HepG2 (cell line): ENCODE measurements around the gene CKLF. TPM values are rescaled to one million over a fixed set of nuclear protein-coding genes. Genes with fewer than 3 reads are reported as not detected.

Source experiments
- ATAC-seq: fragments of 200-7000 bp; cut with Tn5 transposase; 3 replicates; pipeline ENCODE4 v1.9.1; 2020; ENCODE audit warnings: mild to moderate bottlenecking, moderate library complexity
- BruUV-seq: library from RNA; stranded (reverse); fragments of 400-500 nt; replicated peaks from 2 replicates; lab custom pipeline; 2021; lab: Mats Ljungman, UMichigan
- CTCF ChIA-PET: fragments of 300-600 bp; formaldehyde crosslinking; extraction: SDS; loops from one replicate; lab custom pipeline; 2021; ENCODE audit warnings: low total read pairs, inconsistent platforms, low intra/inter-chr PET ratio; lab: Yijun Ruan, JAX
- POLR2A ChIA-PET: fragments of 350-600 bp; sonication (Branson Sonifier 250); formaldehyde crosslinking; loops from one replicate; lab custom pipeline; 2020; ENCODE audit warnings: antibody characterized with exemption, inconsistent platforms; lab: Yijun Ruan, JAX
- DNase-seq: peaks from one replicate; pipeline ENCODE4 v3.0.0-alpha.2; 2015; ENCODE audit warnings: low spot score
- FAIRE-seq: peaks from 3 replicates; lab custom pipeline; 2011; peaks lifted over from hg19 to GRCh38; lab: Jason Lieb, UNC
- H2AFZ ChIP-seq: one replicate; pipeline ENCODE4 v1.6.1; 2011; ENCODE audit warnings: low read length, inconsistent platforms
- H3K27ac ChIP-seq: fragments of 300-600 bp; 3 replicates; pipeline ENCODE4 v1.8.0; 2011; ENCODE audit warnings: mixed run types, mild to moderate bottlenecking, mixed read lengths, low read length, inconsistent platforms; ENCODE audit not compliant: insufficient read depth; ENCODE audit errors: extremely low read length
- H3K27me3 ChIP-seq, 2 experiments: fragments of 200-600 bp in 1 of 2; 2 replicates in 1 of 2; 3 replicates in 1 of 2; pipeline versions ENCODE4 v1.6.0 to v1.8.0; 2011; ENCODE audit warnings: low read length in 2 of 2, mild to moderate bottlenecking in 2 of 2, moderate library complexity in 2 of 2, inconsistent platforms in 1 of 2; ENCODE audit not compliant: insufficient read depth in 2 of 2, control insufficient read depth in 1 of 2
- H3K36me3 ChIP-seq, 2 experiments: fragments of 200-600 bp in 1 of 2; replicated peaks in 1 of 2; 2 replicates in 1 of 2; 3 replicates in 1 of 2; pipeline versions ENCODE4 v1.5.1 to v1.8.0; 2011; ENCODE audit warnings: low read length in 2 of 2, inconsistent platforms in 1 of 2; ENCODE audit not compliant: insufficient read depth in 2 of 2, control insufficient read depth in 1 of 2
- H3K4me1 ChIP-seq: 2 replicates; pipeline ENCODE4 v1.5.1; 2012; ENCODE audit warnings: low read length, inconsistent platforms; ENCODE audit not compliant: insufficient read depth
- H3K4me2 ChIP-seq: 2 replicates; pipeline ENCODE4 v1.6.0; 2011; ENCODE audit warnings: low read depth, low read length, inconsistent platforms
- H3K4me3 ChIP-seq, 3 experiments: fragments of 200-600 bp in 1 of 3; sonication (generic), shearing (Covaris generic) in 1 of 3; replicated peaks in 1 of 3; 2 replicates each; pipeline ENCODE4 v1.5.1; 2011 to 2016; ENCODE audit warnings: low read length in 3 of 3, inconsistent platforms in 2 of 3, low read depth in 2 of 3, mild to moderate bottlenecking in 2 of 3, control low read depth in 1 of 3, mixed read lengths in 1 of 3; ENCODE audit not compliant: insufficient read depth in 1 of 3
- H3K79me2 ChIP-seq: one replicate; pipeline ENCODE4 v1.6.1; 2011; ENCODE audit warnings: low read length, inconsistent platforms; ENCODE audit not compliant: insufficient read depth
- H3K9ac ChIP-seq: 2 replicates; pipeline ENCODE4 v1.6.0; 2011; ENCODE audit warnings: mild to moderate bottlenecking, low read depth, low read length, inconsistent platforms; ENCODE audit not compliant: insufficient read depth
- H3K9me3 ChIP-seq: 2 replicates; pipeline ENCODE4 v1.5.1; 2012; ENCODE audit warnings: mild to moderate bottlenecking, low read length
- H4K20me1 ChIP-seq: 2 replicates; pipeline ENCODE4 v1.6.0; 2011; ENCODE audit warnings: inconsistent platforms, mild to moderate bottlenecking, low read length, moderate library complexity; ENCODE audit not compliant: insufficient read depth
- ATF7 ChIP-seq, 2 experiments: fragments of 450-650 bp in 1 of 2; sonication (generic) in 1 of 2; formaldehyde crosslinking in 1 of 2; IDR thresholded peaks; 2 replicates each; pipeline versions ENCODE4 v1.4.0 to v1.6.1; 2016 to 2020; ENCODE audit warnings: antibody characterized with exemption in 1 of 2, mild to moderate bottlenecking in 1 of 2, missing genetic modification reagents in 1 of 2
- ATRX ChIP-seq: sonication (generic); formaldehyde crosslinking; IDR thresholded peaks from 2 replicates; pipeline ENCODE4 v1.4.0; 2020; ENCODE audit warnings: missing genetic modification reagents, borderline replicate concordance
- BCL6 ChIP-seq: IDR thresholded peaks from 2 replicates; pipeline ENCODE4 v1.6.1; 2016; ENCODE audit warnings: missing genetic modification reagents, missing compliant biosample characterization
- CEBPB ChIP-seq: IDR thresholded peaks from 2 replicates; pipeline ENCODE4 v1.6.1; 2011; ENCODE audit warnings: low read depth, low read length, improper control_type of control experiment, borderline replicate concordance
- FOXC1 ChIP-seq: sonication (generic); formaldehyde crosslinking; IDR thresholded peaks from 2 replicates; pipeline ENCODE4 v1.8.0; 2022; ENCODE audit warnings: mild to moderate bottlenecking, missing genetic modification reagents, borderline replicate concordance
- FOXJ3 ChIP-seq: sonication (generic); formaldehyde crosslinking; IDR thresholded peaks from 2 replicates; pipeline ENCODE4 v1.4.0; 2020; ENCODE audit warnings: missing genetic modification reagents, mild to moderate bottlenecking, borderline replicate concordance
- FOXK2 ChIP-seq: fragments of 450-650 bp; IDR thresholded peaks from 2 replicates; pipeline ENCODE4 v1.6.1; 2016
- GFI1 ChIP-seq: sonication (generic); formaldehyde crosslinking; IDR thresholded peaks from 2 replicates; pipeline ENCODE4 v1.5.0; 2020; ENCODE audit warnings: missing genetic modification reagents, mild to moderate bottlenecking, borderline replicate concordance
- KDM2A ChIP-seq: sonication (generic); formaldehyde crosslinking; IDR thresholded peaks from 2 replicates; pipeline ENCODE4 v1.4.0; 2020; ENCODE audit warnings: low read depth, missing genetic modification reagents, borderline replicate concordance
- NFYB ChIP-seq: sonication (generic); formaldehyde crosslinking; IDR thresholded peaks from 2 replicates; pipeline ENCODE4 v1.4.0; 2020; ENCODE audit warnings: missing genetic modification reagents
- PITX1 ChIP-seq: sonication (generic); formaldehyde crosslinking; IDR thresholded peaks from 2 replicates; pipeline ENCODE4 v1.5.1; 2020; ENCODE audit warnings: mild to moderate bottlenecking, missing genetic modification reagents
- POLR2G ChIP-seq: fragments of 200-400 bp; formaldehyde crosslinking; IDR thresholded peaks from 2 replicates; pipeline ENCODE4 v1.6.1; 2018; ENCODE audit warnings: mild to moderate bottlenecking, low read depth, low read length, moderate library complexity
- RXRB ChIP-seq: IDR thresholded peaks from 2 replicates; pipeline ENCODE4 v1.6.1; 2016; ENCODE audit warnings: borderline replicate concordance, missing genetic modification reagents, missing compliant biosample characterization
- SKI ChIP-seq: fragments of 450-650 bp; IDR thresholded peaks from one replicate; pipeline ENCODE4 v1.6.1; 2018; ENCODE audit warnings: mild to moderate bottlenecking; ENCODE audit not compliant: partially characterized antibody
- ZMAT3 ChIP-seq: sonication (generic); formaldehyde crosslinking; conservative IDR thresholded peaks from 2 replicates; pipeline ENCODE4 v1.7.0; 2021; ENCODE audit warnings: missing genetic modification reagents
- ZNF333 ChIP-seq: sonication (generic); formaldehyde crosslinking; IDR thresholded peaks from 2 replicates; pipeline ENCODE4 v1.4.0; 2020; ENCODE audit warnings: mild to moderate bottlenecking, missing genetic modification reagents, borderline replicate concordance
- ZNF619 ChIP-seq: sonication (generic); formaldehyde crosslinking; IDR thresholded peaks from 2 replicates; pipeline ENCODE4 v1.4.0; 2020; ENCODE audit warnings: mild to moderate bottlenecking, missing genetic modification reagents
- ZNF644 ChIP-seq: IDR thresholded peaks from 2 replicates; pipeline ENCODE4 v1.6.1; 2016; ENCODE audit warnings: low read depth
- WGBS: methylation state at CpG from one replicate; pipeline ENCODE4 v1.1.6; 2017; ENCODE audit warnings: low lambda C conversion rate; 5-methylcytosine and 5-hydroxymethylcytosine counted together
- in situ Hi-C: cut with HindIII; loops from 2 replicates; pipeline ENCODE4 v1.10.0; 2017; ENCODE audit warnings: low pct_unique_long_range_greater_than_20kb; ENCODE audit not compliant: extremely low pct_ligation_motif_present
- intact Hi-C: fragments of 100-400 bp; cut with micrococcal nuclease; formaldehyde crosslinking; loops from one replicate; pipeline ENCODE4 v1.10.0; 2022; ENCODE audit not compliant: unreplicated experiment
- polyA plus RNA-seq, 8 experiments: library from polyadenylated mRNA; depleted of rRNA in 3 of 8; stranded (reverse) in 7 of 8; unstranded in 1 of 8; fragments of >200 nt; fragmentation: Illumina TruSeq in 4 of 8; extraction: Trizol in 4 of 8; gene quantifications; 2 replicates each; pipeline versions ENCODE4 v1.2.1 to v1.2.3, GENCODE V29; 2011 to 2016; ENCODE audit warnings: low read depth in 4 of 8, missing spikeins in 1 of 8, mixed read lengths in 1 of 8; ENCODE audit not compliant: insufficient read depth in 1 of 8
- total RNA-seq, 5 experiments: library from RNA; depleted of rRNA; stranded (reverse); fragments of >200 nt; fragmentation: Illumina TruSeq; extraction: Trizol; gene quantifications; 2 replicates each; pipeline ENCODE4 v1.2.3, GENCODE V29; 2016; ENCODE audit warnings: low read depth in 1 of 5
- TF ChIP-seq, protein P1 (sequence below): sonication (generic); formaldehyde crosslinking; IDR thresholded peaks from 2 replicates; pipeline ENCODE4 v1.4.0; 2020; ENCODE audit warnings: missing genetic modification reagents
- TF ChIP-seq, protein P2 (sequence below): sonication (generic); formaldehyde crosslinking; IDR thresholded peaks from 2 replicates; pipeline ENCODE4 v1.4.0; 2020; ENCODE audit warnings: missing genetic modification reagents, low read depth, mild to moderate bottlenecking, borderline replicate concordance
- TF ChIP-seq, protein P3 (sequence below): sonication (generic); formaldehyde crosslinking; IDR thresholded peaks from 2 replicates; pipeline ENCODE4 v1.5.0; 2020; ENCODE audit warnings: missing genetic modification reagents

Gene CKLF
- total and polyA plus RNA-seq, 2 of the 13 experiments (the other 11 are each of a cell fraction or from before 2014, with no cell fraction given) = 120 to 167 TPM

DNA sequence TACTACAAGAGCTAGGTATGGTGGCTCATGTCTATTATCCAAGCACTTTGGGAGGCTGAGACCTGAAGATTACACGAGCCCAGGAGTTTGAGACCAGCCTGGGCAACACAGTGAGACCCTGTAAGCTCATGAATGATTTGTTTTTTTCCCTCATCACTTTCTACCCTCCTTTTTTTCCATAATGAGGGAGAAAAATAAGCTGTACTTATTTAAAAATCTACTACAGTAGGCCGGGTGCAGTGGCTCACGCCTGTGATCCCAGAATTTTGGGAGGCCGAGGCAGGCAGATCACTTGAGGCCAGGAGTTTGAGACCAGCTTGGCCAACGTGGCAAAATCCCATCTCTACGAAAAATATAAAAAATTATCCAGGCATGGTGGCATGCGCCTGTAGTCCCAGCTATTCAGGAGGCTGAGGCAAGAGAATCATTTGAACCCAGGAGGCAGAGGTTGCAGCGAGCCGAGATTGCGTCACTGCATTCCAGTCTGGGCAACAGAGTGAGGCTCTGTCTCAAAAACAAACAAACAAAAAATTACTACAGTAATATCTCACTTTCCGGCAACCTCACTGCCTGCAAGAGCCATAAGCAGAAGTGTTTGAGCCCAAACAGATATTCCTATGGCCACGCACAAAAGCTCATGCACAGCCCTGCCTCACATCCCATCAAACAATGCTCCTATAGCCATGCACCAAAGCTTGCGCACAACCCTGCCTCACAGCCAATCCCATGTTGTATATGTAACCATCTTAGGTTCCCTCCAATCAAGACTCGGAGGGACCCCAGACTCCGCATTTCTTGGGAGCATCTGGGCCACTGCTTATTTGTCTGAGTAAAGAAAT is 39.9 kb upstream of the CKLF start:
- Histone ChIP-seq H3K9ac (peak overlapping the region; percentile 48), H4K20me1 (no peaks in the 10 kb centered on the region), H3K27me3 (no peaks in the 10 kb centered on the region), H3K4me3 (peak overlapping the region in 1 of 3 experiments; percentile 15; a peak in 1 of 6 replicates), H3K27ac (peak overlapping the region; percentile 71), H3K9me3 (no peaks in the 10 kb centered on the region), H3K79me2 (no peaks in the 10 kb centered on the region), H3K4me1 (peaks cover 54% of the 10 kb centered on the region), H3K36me3 (peaks cover 3 to 5% of the 10 kb centered on the region in 2 experiments; a peak in 4 of 5 replicates), H2AFZ (no peak overlapping the region), H3K4me2 (peak overlapping the region; percentile 46)
- in situ Hi-C loops = no loop called here
- ATAC-seq (peak; percentile 1; the same call in 1 of the 3 replicates), FAIRE-seq (no peak), DNase-seq (peak; percentile 70)
- intact Hi-C loops = no loop called here
- ChIA-PET POLR2A (interaction anchor here (1.2 to 2.2 kb wide), 4 partner anchors 10 to 79 kb away, joined by 3 to 10 read pairs (median 6); partner anchors contain the start of genes CKLF and TK2), CTCF (no interaction called here)
- BruUV-seq = no TSS peak
- WGBS = 65% methylated on average over 15 of the region's 15 CpGs
- TF ChIP-seq FOXC1 (CRISPR knock-in tag) (0 out of 2 replicates have a peak, but pooled peaks have one; percentile 59), ZNF644 (CRISPR knock-in tag) (0 out of 2 replicates have a peak, but pooled peaks have one; percentile 36), KDM2A (CRISPR knock-in tag) (0 out of 2 replicates have a peak, but pooled peaks have one; percentile 5), ZNF619 (CRISPR knock-in tag) (peak; percentile 37; the same call in 1 of the 2 replicates), ZNF333 (CRISPR knock-in tag) (no peak), PITX1 (peak; percentile 13; the same call in 1 of the 2 replicates), CEBPB (peak; percentile 93), POLR2G (no peak), SKI (peak; percentile 53), FOXK2 (no peak), RXRB (peak; percentile 66; the same call in 1 of the 2 replicates), ATF7 (IDR thresholded peaks at IDR 0.05) (peak; percentile 81), ATF7 (CRISPR knock-in tag; IDR thresholded peaks at IDR 0.05) (no peak), NFYB (CRISPR knock-in tag) (no peak), FOXJ3 (no peak), ATRX (CRISPR knock-in tag) (no peak), ZMAT3 (CRISPR knock-in tag) (peak; percentile 47; the same call in 1 of the 2 replicates), BCL6 (peak; percentile 52), GFI1 (CRISPR knock-in tag) (peak; percentile 61; the same call in 1 of the 2 replicates)
- TF ChIP-seq, protein P1, sequence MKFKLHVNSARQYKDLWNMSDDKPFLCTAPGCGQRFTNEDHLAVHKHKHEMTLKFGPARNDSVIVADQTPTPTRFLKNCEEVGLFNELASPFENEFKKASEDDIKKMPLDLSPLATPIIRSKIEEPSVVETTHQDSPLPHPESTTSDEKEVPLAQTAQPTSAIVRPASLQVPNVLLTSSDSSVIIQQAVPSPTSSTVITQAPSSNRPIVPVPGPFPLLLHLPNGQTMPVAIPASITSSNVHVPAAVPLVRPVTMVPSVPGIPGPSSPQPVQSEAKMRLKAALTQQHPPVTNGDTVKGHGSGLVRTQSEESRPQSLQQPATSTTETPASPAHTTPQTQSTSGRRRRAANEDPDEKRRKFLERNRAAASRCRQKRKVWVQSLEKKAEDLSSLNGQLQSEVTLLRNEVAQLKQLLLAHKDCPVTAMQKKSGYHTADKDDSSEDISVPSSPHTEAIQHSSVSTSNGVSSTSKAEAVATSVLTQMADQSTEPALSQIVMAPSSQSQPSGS (CRISPR knock-in tag) = peak; percentile 63; the same call in 1 of the 2 replicates
- TF ChIP-seq, protein P2, sequence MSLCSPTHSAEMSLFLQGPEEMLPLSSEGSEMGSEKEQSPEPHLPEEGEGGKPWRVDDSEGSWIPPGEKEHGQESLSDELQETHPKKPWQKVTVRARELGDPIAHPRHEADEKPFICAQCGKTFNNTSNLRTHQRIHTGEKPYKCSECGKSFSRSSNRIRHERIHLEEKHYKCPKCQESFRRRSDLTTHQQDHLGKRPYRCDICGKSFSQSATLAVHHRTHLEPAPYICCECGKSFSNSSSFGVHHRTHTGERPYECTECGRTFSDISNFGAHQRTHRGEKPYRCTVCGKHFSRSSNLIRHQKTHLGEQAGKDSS = 0 out of 2 replicates have a peak, but pooled peaks have one; percentile 8
- TF ChIP-seq, protein P3, sequence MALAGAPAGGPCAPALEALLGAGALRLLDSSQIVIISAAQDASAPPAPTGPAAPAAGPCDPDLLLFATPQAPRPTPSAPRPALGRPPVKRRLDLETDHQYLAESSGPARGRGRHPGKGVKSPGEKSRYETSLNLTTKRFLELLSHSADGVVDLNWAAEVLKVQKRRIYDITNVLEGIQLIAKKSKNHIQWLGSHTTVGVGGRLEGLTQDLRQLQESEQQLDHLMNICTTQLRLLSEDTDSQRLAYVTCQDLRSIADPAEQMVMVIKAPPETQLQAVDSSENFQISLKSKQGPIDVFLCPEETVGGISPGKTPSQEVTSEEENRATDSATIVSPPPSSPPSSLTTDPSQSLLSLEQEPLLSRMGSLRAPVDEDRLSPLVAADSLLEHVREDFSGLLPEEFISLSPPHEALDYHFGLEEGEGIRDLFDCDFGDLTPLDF (CRISPR knock-in tag) = no peak
